Omental fat pad (tissue), 4 donors: Measurements from ENCODE around the gene TMEM255B. TPM values are rescaled to one million over a fixed set of nuclear protein-coding genes. Genes with fewer than 3 reads are reported as not detected.
A peak's percentile ranks its signal among the peaks of the same experiment; 100 is the strongest.

ENCODE experiments used
- ATAC-seq: fragments of 150-250 bp; one replicate; pipeline ENCODE4 v1.9.1; 2016; ENCODE audit warnings: mild to moderate bottlenecking, moderate library complexity; ENCODE audit not compliant: low FRiP score
- DNase-seq: peaks from one replicate; pipeline ENCODE4 v3.0.0-alpha.2; 2019; ENCODE audit warnings: low spot score
- total RNA-seq, 4 donors: library from RNA; depleted of rRNA; stranded (reverse); fragments of >200 nt; gene quantifications; one replicate each; pipeline ENCODE4 v1.1.0, GENCODE V29; 2016
- TF ChIP-seq, protein P1 (sequence below), 3 donors: fragments of 450-650 bp; IDR thresholded peaks; one replicate each; pipeline ENCODE4 v1.5.1; 2016 to 2017; ENCODE audit warnings: antibody characterized with exemption in 3 of 3, mild to moderate bottlenecking in 3 of 3, moderate library complexity in 2 of 3

Gene TMEM255B
- total RNA-seq, 4 donors from 2014 or later: 2.7 to 19.1 (median 11.7) TPM

DNA sequence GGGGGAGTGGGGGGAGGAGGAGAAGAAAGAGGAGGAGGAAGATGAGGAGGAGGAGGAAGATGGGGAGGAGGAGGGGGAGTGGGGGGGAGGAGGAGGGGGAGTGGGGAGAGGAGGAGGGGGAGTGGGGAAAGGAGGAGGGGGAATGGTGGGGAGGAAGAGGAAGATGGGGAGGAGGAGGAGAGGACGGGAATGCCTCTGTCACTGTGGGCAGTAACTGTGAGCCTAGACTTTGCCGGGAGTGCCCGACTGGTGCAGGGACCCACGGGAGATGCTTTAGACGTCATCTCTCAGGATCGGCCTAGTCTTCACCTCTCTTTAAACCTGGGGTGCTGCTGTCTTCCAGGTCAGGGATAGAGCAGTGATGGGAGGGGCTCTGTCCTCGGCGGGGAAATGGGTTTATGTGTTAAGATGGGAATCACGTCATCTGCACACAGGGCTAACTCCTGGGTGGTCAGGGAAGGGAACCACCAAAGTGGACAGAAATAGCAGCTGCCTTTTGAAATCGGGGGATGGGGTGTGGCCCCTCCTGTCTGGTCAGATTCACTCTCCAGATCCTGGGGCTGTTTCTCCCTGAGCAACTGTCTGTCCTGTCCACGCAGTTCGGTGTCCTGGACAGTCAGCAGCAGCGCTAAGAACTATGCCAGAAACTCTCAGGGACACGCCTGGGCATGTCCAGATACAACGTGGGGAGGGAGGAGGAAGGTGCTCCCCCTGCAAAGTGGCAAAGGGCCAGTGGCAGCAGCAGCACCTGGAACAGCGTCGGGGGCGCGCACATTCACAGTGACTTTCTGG, 77.9 kb downstream of the TMEM255B start:
- ATAC-seq: peak; percentile 24
- TF ChIP-seq, protein P1, sequence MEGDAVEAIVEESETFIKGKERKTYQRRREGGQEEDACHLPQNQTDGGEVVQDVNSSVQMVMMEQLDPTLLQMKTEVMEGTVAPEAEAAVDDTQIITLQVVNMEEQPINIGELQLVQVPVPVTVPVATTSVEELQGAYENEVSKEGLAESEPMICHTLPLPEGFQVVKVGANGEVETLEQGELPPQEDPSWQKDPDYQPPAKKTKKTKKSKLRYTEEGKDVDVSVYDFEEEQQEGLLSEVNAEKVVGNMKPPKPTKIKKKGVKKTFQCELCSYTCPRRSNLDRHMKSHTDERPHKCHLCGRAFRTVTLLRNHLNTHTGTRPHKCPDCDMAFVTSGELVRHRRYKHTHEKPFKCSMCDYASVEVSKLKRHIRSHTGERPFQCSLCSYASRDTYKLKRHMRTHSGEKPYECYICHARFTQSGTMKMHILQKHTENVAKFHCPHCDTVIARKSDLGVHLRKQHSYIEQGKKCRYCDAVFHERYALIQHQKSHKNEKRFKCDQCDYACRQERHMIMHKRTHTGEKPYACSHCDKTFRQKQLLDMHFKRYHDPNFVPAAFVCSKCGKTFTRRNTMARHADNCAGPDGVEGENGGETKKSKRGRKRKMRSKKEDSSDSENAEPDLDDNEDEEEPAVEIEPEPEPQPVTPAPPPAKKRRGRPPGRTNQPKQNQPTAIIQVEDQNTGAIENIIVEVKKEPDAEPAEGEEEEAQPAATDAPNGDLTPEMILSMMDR (IDR thresholded peaks at IDR 0.05): no peak
- DNase-seq: no peak

DNA sequence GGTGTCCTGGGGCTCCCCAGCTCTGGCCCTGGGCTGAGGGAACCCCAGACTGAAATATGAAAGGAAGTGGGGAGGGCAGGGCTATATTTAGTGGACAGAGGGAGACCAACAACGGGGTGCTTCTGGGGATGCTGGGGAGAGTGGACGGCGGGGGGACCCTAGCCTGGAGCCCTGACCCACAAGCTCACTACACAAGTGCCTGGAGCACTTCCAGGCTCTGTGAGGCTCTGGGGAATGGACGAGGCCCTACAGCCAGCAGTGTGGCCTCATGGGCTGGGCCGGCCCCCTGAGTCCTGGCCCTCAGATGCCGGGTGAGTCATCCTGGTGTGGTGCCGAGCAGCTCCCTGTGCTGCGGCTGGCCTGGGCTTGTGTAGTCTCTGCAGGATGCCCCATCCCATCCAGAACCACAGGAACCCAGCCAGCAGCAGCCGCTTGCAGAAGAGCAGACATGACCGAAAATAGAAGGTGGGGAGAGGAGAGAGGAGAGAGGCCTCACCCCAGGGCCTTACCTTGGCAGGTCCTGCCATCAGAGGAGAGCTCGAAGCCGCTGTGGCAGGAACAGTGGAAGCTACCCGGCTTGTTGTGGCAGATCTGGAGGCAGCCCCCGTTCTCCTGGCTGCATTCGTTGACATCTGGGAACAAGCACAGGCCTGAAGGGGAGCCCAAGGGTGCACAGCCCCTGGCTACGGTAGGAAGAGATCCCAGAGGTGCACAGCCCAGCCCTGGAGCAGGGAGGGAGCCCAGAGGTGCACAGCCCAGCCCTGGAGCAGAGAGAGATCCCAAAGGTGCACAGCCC, 78.7 kb downstream of the TMEM255B start:
- DNase-seq (peak; percentile 66), ATAC-seq (peak; percentile 97)
- TF ChIP-seq, protein P1 (IDR thresholded peaks at IDR 0.05): no peak

DNA sequence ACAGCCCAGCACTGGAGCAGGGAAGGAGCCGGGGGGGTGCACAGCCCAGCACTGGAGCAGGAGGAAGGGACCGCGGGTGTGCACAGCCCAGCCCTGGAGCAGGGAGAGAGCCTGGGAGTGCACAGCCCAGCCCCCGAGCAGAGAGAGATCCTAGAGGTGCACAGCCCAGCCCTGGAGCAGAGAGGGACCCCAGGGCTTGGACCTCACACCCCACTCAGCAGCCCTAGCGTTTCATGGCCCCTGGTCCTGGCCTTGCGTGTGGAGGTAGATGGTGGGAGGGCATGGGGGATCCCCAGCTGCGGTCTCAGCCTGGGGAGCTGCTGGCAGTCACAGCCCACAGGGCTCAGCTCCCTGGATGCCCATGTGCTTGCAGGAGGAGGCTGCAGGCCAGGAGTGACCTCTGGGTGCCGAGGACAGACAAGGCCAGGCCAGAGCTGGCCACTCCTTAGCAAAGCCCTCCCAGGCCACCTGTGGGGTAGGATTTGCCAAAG, 79.7 kb downstream of the TMEM255B start:
- DNase-seq (no peak), ATAC-seq (no peak)
- TF ChIP-seq, protein P1 (IDR thresholded peaks at IDR 0.05): no peak

DNA sequence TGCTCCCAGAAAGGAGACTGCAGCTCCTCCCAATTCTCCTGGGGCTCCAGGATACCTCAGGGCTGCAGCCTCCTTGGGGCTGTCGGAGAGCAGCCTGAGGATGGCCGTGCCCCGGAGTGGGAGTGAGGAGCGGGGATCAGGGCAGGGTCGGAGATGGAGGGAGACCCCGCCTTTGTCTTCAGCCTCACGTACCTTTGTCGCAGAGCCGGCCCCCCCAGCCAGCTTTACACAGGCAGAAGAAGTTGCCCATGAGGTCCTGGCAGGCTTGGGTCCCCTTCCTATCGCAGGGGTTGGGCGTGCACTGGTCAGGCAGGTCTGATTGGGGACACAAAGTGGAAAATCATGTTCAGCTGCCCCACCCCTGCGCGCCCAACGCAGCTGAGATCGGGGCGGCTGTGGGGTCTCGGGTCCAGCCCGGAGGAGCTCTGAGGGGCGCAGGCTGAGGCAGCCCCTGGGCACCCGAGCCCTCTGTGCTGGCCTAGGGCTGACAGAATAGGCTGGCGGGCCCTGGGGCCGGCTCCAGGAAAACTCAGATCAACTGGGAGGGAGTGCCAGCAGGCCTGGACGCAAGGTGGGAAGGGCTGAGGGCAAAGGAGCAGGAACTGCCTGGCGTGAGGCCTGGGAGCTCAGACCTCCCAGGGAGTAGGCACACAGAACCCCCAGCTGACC, 80.6 kb downstream of the TMEM255B start:
- ATAC-seq (peak; percentile 35), DNase-seq (no peak)
- TF ChIP-seq, protein P1 (IDR thresholded peaks at IDR 0.05): no peak

DNA sequence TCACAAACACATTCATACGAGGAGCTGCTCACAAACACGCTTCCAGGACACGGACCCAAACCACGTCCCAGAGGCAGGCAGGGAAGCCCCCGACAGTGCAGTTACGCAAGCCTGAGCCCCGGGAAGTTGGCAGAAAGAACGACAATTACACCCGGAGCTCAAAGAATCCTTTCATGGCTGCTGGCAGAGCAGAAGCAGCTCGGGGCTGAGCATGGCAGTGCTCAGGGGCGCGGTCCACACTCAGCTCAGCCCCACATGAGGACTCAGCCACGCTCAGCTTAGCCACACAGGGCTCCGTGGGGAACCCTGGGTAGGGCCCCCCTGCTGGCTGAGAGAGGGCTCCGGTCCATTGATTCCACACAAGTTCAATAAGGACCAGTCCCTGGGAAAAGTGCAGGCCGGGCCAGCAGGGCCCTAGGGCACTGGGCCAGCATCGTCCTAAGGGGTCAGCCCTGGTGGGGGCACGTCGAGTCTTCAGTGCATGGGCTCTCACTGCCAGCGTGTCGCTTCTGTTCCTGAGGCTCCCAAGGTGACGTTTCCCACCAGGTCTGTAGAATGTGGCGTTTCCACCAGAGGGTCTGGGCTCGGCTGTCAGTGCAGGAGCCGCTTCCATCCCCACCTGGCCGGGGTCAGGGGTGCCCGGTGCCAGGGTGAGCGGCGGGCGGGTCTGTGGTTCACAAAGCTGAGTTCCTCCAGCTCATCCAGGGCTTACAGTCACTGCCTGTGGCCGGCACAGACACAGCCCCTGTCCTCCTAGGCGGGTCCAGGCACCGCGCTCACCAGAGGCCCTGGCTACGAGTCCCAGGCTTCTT, 81.7 kb downstream of the TMEM255B start:
- DNase-seq (no peak), ATAC-seq (no peak)
- TF ChIP-seq, protein P1 (IDR thresholded peaks at IDR 0.05): no peak

DNA sequence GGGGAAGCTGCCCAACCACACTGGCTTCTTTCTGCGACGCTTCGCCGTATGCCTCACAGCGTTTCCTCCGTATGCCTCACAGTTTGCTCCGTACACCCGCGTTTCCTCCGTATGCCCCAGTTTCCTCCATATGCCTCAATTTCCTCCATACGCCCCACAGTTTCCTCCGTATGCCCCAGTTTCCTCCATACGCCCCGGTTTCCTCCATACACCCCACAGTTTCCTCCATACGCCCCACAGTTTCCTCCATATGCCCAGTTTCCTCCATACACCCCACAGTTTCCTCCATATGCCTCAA, 82.3 kb downstream of the TMEM255B start:
- ATAC-seq (no peak), DNase-seq (no peak)
- TF ChIP-seq, protein P1 (IDR thresholded peaks at IDR 0.05): no peak
